GM19468 (cell line): ENCODE results near the gene MPZL2.

ENCODE experiments used
- ATAC-seq: cut with Tn5 transposase; IDR thresholded peaks from one replicate; pipeline ENCODE4 v1.9.1; 2021; ENCODE audit warnings: mild to moderate bottlenecking, moderate library complexity, moderate number of reproducible peaks; ENCODE audit not compliant: unreplicated experiment; ENCODE audit errors: extremely low read depth

Gene MPZL2

DNA sequence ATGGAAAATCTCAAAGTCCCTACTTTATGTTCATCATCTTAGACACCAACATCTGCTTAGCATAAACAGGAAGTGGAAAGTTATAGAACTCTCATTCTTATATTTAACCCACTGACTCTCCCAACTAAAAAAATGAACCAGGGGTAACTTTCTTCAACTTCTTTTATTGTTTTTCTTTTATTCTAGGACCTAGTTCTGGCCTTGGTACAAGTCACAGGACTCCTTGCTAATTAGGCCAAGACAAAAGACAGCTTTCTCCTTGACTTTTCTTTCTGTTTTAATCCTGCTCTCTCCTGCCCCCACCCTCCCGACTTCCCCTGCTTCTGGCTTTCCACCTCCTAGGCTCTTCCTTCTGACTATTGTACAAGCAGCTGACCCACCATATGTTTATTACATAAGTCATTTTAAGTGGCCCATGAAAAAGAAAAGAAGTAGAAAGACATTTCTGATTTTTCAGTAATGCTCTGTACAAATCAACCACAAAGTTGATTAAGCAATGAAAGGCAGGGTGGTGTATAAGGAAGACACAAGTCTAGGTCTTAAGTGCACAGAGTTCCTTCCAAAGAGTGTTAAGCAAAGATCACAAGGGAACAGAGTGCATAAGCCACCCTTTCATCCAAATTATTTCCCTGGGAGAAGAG lies 57.6 kb downstream of the MPZL2 start:
- ATAC-seq: no peak

- no peak for ATAC-seq
These were observed 58.3 kb downstream of the MPZL2 start for GRCh38 chr11:118205606-118206378.
